NCI-H1092 (cell line): ENCODE data around the gene SERPINB5.

Experiments
- DNase-seq: peaks from one replicate; lab custom pipeline; 2025; lab: John Stamatoyannopoulos, UW

The SERPINB5 gene

GRCh38 chr18:63527251-63527650 is 50.5 kb downstream of the SERPINB5 start:
- no peak for DNase-seq

DNA sequence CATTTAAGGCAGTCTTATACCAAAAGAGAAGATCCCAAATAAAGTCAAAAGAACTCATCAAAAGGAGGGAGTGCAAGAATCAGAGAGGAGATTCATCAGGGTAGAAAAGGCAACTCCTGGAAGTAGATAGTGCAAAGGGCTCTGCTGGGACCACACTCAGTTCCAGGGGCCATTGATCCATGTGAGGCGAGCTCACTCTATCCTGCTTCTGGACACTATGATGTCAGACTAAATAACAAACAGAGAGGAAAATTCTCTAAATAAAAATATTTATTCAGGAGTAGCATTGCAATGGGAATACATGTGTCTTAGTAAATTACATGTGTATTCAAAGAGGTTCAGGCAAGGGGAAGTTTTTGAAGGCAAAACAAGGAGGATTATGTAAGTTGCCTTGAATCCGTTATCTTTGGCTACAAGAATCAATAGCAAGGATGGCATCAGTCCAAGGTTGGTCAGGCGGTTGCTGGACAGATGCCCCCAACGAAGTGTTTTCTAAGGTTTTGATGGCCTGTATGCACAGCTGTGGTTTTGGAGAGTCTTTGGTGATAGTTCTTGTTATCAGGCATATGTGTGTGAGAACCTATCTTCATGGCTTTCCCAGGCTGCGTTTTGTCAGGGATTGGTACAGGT is 52.2 kb downstream of the SERPINB5 start:
- DNase-seq, result no peak

- no peak for DNase-seq
These were observed 55.7 kb downstream of the SERPINB5 start for GRCh38 chr18:63532471-63532870.

- no peak for DNase-seq
These were observed 57.9 kb downstream of the SERPINB5 start for GRCh38 chr18:63534615-63535014.

DNA sequence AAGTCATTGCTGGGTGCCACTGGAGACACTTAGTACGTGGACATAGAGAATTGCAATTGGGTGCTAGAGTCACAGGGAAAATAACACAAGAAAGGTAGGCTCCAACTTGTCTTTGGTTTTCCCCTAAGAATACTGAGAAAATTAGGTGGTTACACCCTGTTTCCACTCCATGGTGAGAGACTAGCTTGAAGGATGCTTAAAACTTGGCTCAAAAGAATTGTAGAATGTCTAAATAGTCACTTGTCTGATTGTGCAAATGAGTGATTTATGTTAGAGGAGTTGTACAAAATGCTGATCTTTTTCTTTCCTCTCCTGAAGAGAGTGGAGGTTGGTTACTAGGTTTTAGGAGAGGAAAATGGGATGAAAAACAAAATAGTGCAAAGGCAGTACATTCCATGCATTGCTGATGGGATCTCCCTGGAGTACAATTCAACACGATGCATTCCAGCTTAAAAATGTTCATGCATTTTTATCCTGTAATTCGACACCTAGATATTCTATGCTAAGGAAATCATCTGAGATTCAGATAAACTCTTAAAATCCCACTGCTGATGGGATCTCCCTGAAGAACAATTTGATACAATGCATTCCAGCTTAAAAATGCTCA is 63.2 kb downstream of the SERPINB5 start:
- DNase-seq, result no peak

- no peak for DNase-seq
These were observed 65.3 kb downstream of the SERPINB5 start, which contains the start of gene SERPINB12 for GRCh38 chr18:63542069-63542468. Gene SERPINB12 (plus strand): TSS chr18:63542369. CDS start chr18:63556160, 13,791 bp downstream.

GRCh38 chr18:63544017-63544416 is 67.3 kb downstream of the SERPINB5 start:
- DNase-seq, result no peak

- no peak for DNase-seq
These were observed 68.2 kb downstream of the SERPINB5 start for GRCh38 chr18:63545000-63545399.

DNA sequence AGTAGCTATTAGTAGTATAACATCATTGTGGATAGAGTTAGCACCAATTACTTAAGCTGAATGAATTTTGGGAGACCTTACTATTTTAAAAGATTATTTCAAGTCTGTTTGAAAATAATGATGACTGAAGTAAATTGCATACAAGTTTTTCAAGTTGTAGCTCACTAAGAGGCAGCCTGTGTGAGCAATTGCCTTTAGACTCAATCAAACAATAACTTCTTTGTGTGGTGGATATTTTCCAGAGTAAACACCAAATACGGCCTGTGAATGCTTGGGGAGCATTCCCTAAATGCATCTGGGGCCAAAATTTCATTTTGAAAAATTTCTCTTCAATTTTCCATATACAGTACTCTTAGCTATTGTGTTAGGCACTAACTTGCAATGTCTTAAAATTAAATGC is 73.3 kb downstream of the SERPINB5 start:
- DNase-seq, result no peak

DNA sequence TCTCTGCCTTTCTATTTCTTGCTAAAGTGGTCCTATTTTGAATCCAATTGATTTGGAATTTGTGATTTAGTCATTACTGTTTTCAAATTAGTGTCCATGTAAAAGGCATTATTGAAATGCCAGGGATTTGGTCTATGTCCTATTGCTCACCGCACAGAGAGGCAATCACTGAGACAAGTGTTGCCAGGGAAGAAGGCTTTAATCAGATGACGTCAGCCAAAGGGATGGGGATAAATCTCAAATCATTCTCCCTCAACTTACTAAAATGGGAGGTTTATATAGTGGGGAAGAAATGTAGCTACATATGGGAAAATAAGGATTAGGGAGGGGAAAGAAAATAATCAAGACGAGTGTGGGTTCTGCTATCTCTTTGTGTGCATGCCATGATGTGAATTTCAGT is 75.0 kb downstream of the SERPINB5 start:
- no peak for DNase-seq

DNA sequence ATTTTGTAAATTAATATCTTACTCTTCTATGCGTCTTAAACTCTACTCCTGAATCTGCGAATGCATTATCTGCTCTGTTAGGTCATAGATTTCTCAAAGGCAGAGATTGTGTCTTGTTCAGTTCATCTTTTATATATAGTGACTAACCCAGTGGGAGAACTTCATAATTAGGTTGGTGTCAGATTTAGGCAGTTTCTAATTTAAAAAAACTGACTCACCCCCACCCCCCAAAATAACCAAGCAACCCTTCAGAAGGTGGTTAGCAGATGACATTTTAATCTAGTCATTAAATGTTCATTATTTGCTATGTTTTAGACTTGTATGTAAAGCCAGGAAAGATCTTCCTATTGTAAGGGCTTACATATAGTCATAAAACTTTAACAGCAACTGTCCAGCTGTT is 75.8 kb downstream of the SERPINB5 start:
- DNase-seq, result no peak

- no peak for DNase-seq
These were observed 76.3 kb downstream of the SERPINB5 start for GRCh38 chr18:63553081-63553480.
